Muscle layer of duodenum (tissue), 2 donors: ENCODE measurements around the gene LGALS16.
"Not testable (repeated sequence)": the region's sequence is repeated elsewhere in the genome, so short reads cannot be mapped to it uniquely, and the experiment has no call there.

Experiments used
- H3K27ac ChIP-seq: one replicate; pipeline ENCODE4 v1.7.0; 2013; ENCODE audit warnings: mild to moderate bottlenecking, low read length
- H3K27me3 ChIP-seq: one replicate; pipeline ENCODE4 v1.7.0; 2013; ENCODE audit warnings: low read depth, mild to moderate bottlenecking, control low read depth, low read length
- H3K36me3 ChIP-seq, 2 donors: one replicate each; pipeline ENCODE4 v1.7.0; 2013; ENCODE audit warnings: low read length in 2 of 2, control low read depth in 1 of 2, mild to moderate bottlenecking in 1 of 2; ENCODE audit not compliant: insufficient read depth in 2 of 2, control insufficient read depth in 1 of 2
- H3K4me1 ChIP-seq, 2 donors: one replicate each; pipeline ENCODE4 v1.7.0; 2013; ENCODE audit warnings: low read length in 2 of 2, mild to moderate bottlenecking in 2 of 2, control low read depth in 1 of 2, moderate library complexity in 1 of 2; ENCODE audit not compliant: insufficient read depth in 2 of 2, control insufficient read depth in 1 of 2
- H3K4me3 ChIP-seq, 2 donors: one replicate each; pipeline ENCODE4 v1.7.0; 2013; ENCODE audit warnings: low read length in 2 of 2, low read depth in 1 of 2, mild to moderate bottlenecking in 1 of 2
- H3K9me3 ChIP-seq, 2 donors: one replicate each; pipeline ENCODE4 v1.7.0; 2013; ENCODE audit warnings: low read length in 2 of 2, control low read depth in 1 of 2, mild to moderate bottlenecking in 1 of 2; ENCODE audit not compliant: control insufficient read depth in 1 of 2
- donor health status: healthy.

LGALS16 gene

DNA sequence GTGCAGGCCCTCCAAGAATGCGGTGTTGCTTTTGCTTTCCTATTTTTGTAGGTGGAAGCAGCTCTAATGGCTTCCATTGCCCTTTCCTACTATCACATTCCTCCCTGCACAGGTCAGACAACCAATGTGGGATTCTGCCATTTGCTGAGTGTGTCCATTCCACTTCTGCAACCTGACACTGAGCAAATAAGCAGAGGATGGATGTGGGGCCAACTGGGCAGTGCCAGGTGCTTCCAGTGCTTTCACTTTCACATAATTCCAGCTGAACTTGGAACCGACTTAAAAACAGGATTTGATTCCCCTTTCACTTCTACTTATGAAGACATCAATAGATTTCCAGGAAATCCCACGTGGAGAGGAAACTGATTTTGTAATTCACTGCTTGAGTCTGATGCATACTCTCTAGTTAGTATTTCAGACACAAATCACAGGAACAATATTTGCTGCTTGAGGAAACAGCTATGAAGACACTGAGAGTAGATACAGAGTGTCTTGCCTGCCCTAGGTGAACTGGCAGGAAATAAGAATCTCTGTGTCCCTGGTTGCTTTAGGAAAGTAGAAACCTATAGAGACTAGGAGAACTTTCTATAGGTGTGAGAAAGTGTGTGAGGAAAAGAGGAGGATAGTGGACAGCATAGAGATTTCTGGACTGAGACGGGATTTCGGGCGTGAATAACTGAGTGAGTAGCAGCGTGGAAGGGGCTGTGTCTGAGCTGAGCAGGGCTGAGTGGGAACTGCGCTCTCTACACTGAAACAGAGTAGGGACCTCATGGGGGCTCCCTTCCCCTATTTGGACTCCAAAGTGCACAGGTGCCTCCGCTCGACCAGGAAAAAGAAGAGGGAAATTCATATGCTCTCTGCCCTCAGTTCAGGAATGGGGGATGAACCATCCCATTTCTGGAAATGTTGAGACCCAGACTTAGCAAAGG is 22.5 kb downstream of the LGALS16 start:
- Histone ChIP-seq H3K27me3 (no peaks in the 10 kb centered on the region), H3K4me3 (no peak overlapping the region), H3K9me3 (no peaks in the 10 kb centered on the region), H3K4me1 (peaks cover 5 to 13% of the 10 kb centered on the region in 2 donors), H3K36me3 (no peaks in the 10 kb centered on the region), H3K27ac (no peak overlapping the region)

- no peaks in the 10 kb centered on the region for H3K9me3 ChIP-seq
- H3K4me3 ChIP-seq, result no peak overlapping the region
- no peaks in the 10 kb centered on the region for H3K27me3 ChIP-seq
- no peak overlapping the region for H3K27ac ChIP-seq
- peaks cover 5 to 13% of the 10 kb centered on the region in 2 donors for H3K4me1 ChIP-seq
- H3K36me3 ChIP-seq, result no peaks in the 10 kb centered on the region
Observed at GRCh38 chr19:39679056-39679790, 23.5 kb downstream of the LGALS16 start.

- Histone ChIP-seq H3K27ac (no peak overlapping the region), H3K4me1 (peaks cover 5 to 13% of the 10 kb centered on the region in 2 donors), H3K9me3 (no peaks in the 10 kb centered on the region), H3K36me3 (no peaks in the 10 kb centered on the region), H3K4me3 (no peak overlapping the region), H3K27me3 (no peaks in the 10 kb centered on the region)
Observed at GRCh38 chr19:39679791-39680168, 24.1 kb downstream of the LGALS16 start.

GRCh38 chr19:39680593-39680992 is 24.9 kb downstream of the LGALS16 start:
- Histone ChIP-seq H3K36me3 (no peaks in the 10 kb centered on the region), H3K27ac (no peak overlapping the region), H3K4me3 (no peak overlapping the region), H3K4me1 (peaks cover 5 to 13% of the 10 kb centered on the region in 2 donors), H3K27me3 (no peaks in the 10 kb centered on the region), H3K9me3 (no peaks in the 10 kb centered on the region)

DNA sequence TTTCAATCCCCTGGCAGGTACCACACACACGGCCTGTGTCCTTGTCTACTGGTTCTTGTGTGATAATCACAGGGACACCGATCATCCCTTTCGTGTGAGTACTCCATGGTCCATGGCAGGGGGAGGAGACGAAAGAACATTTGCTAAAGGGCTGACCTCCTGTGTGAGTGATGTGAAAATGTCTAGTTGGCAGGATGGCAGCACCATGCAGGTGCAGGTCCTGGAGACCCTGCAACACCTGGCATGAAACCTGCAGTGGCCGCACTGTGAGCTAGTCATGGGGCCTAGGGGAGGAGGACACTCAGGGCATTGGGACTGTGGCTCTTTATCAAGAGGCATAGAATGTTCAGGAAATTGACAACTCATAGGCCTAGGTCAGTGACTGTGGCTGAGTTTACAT is 25.7 kb downstream of the LGALS16 start:
- Histone ChIP-seq H3K36me3 (no peaks in the 10 kb centered on the region), H3K4me3 (no peak overlapping the region), H3K27ac (no peak overlapping the region), H3K9me3 (no peaks in the 10 kb centered on the region), H3K4me1 (peaks cover 5 to 13% of the 10 kb centered on the region in 2 donors), H3K27me3 (no peaks in the 10 kb centered on the region)

GRCh38 chr19:39684267-39684666 is 28.6 kb downstream of the LGALS16 start:
- Histone ChIP-seq H3K27ac (no peak overlapping the region), H3K4me1 (no peaks in the 10 kb centered on the region), H3K9me3 (peaks cover 0 to 2% of the 10 kb centered on the region in 2 donors), H3K36me3 (no peaks in the 10 kb centered on the region), H3K27me3 (no peaks in the 10 kb centered on the region), H3K4me3 (no peak overlapping the region)

DNA sequence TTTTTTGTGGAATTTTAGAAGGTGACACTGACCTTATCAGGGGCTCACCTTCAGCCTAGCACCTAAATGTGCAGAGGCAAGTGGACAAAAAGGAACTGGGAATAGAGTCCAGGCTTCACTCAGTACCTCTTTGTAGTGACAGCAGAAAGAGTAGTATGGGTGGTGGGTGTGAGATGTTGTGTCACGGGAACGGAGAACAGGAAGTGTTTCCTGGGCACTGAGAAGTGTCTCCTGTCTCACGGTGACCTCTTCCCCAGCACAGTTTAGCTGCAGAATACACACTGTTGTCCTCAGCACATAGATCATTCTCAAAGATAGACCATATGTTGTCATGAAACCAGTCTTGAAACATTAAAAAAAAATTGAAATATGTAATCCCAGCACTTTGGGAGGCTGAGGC is 31.0 kb downstream of the LGALS16 start:
- Histone ChIP-seq H3K36me3 (no peaks in the 10 kb centered on the region), H3K27ac (no peak overlapping the region), H3K27me3 (no peaks in the 10 kb centered on the region), H3K9me3 (peaks cover 0 to 3% of the 10 kb centered on the region in 2 donors), H3K4me1 (no peaks in the 10 kb centered on the region), H3K4me3 (no peak overlapping the region)

DNA sequence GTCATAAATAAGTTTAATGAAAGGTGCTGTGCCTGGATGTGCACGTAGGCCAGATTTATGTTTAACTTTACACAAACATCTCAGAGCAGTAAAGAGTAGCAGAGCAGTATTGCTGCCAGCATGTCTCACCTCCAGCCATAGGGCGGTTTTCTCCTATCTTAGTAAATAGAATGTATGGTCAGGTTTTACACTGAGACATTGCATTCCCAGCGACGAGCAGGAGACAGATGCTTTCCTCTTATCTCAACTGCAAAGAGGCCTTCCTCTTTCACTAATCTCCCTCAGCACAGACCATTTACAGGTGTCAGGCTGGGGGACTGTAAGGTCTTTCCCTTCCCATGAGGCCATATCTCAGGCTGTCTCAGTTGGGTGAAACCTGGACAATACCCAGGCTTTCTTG is 32.9 kb downstream of the LGALS16 start:
- H3K4me1 ChIP-seq, result not testable (repeated sequence)

GRCh38 chr19:39692166-39692565 is 36.5 kb downstream of the LGALS16 start:
- H3K27me3 ChIP-seq, result no peaks in the 10 kb centered on the region
- no peaks in the 10 kb centered on the region for H3K4me1 ChIP-seq
- peaks cover 0 to 3% of the 10 kb centered on the region in 2 donors for H3K9me3 ChIP-seq
- H3K4me3 ChIP-seq, result no peak overlapping the region
- H3K36me3 ChIP-seq, result no peaks in the 10 kb centered on the region
- H3K27ac ChIP-seq, result no peak overlapping the region

More for the DNA sequence above, 32.9 kb downstream of the LGALS16 start:
- H3K4me3 ChIP-seq, H3K27ac ChIP-seq, H3K9me3 ChIP-seq, H3K36me3 ChIP-seq, H3K27me3 ChIP-seq: not testable (repeated sequence)

GRCh38 chr19:39692822-39693221 is 37.1 kb downstream of the LGALS16 start:
- no peaks in the 10 kb centered on the region for H3K27me3 ChIP-seq
- no peaks in the 10 kb centered on the region for H3K36me3 ChIP-seq
- no peak overlapping the region for H3K4me3 ChIP-seq
- H3K27ac ChIP-seq, result no peak overlapping the region
- peaks cover 0 to 3% of the 10 kb centered on the region in 2 donors for H3K9me3 ChIP-seq
- H3K4me1 ChIP-seq, result no peaks in the 10 kb centered on the region

DNA sequence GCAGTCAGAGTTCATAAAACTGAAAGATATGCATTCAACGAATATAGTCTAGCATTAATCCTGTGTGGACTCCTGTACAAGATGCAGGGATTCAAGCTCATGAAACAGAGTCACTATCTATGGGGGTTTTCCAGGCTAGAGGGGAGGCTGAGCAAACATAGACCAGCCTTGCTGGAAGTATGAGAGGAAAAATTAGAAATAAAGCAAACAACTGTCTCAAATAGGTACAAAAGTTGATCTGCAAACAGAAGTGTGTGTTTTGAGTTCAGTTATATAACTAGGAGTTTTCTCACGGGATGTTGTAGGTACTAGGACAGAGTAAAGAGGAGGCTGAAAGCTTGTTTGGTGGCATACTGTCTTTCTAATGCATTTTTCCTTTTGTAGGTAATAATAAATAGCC is 40.0 kb downstream of the LGALS16 start:
- Histone ChIP-seq H3K27ac (no peak overlapping the region), H3K9me3 (no peaks in the 10 kb centered on the region), H3K4me3 (no peak overlapping the region), H3K4me1 (no peaks in the 10 kb centered on the region), H3K27me3 (no peaks in the 10 kb centered on the region), H3K36me3 (no peaks in the 10 kb centered on the region)
